H1 (cell line): Measurements from ENCODE around the gene ZNRF2. TPM values are rescaled to one million over a fixed set of nuclear protein-coding genes. Genes with fewer than 3 reads are reported as not detected.

ENCODE experiments used
- BACH1 ChIP-seq: IDR thresholded peaks from 2 replicates; pipeline ENCODE4 v1.6.1; 2012; ENCODE audit warnings: low read length, improper control_type of control experiment
- SAP30 ChIP-seq: fragments of 300-600 bp; sonication (generic); IDR thresholded peaks from 2 replicates; pipeline ENCODE4 v1.7.1; 2012; ENCODE audit warnings: low read length, moderate library complexity, mild to moderate bottlenecking, inconsistent platforms; ENCODE audit not compliant: insufficient read depth, insufficient replicate concordance
- polyA plus RNA-seq, 7 experiments: library from polyadenylated mRNA; depleted of rRNA in 3 of 7; stranded (reverse) in 5 of 7; unstranded in 2 of 7; fragments of >200 nt in 5 of 7; fragments of 200-250 nt in 2 of 7; gene quantifications; 1 replicate in 5 of 7; 2 replicates in 1 of 7; 4 replicates in 1 of 7; pipeline versions ENCODE4 v1.2.1 to v1.2.3, GENCODE V29; 2011 to 2013; ENCODE audit warnings: missing spikeins in 2 of 7, mixed read lengths in 2 of 7
- total RNA-seq: library from RNA; stranded (reverse); fragmentation: NEBNext Ultra II Directional; extraction: Animal tissue kit (Norgen Biotek cat#: 25700); gene quantifications from 2 replicates; pipeline ENCODE4 v1.2.1, GENCODE V29; 2021

The ZNRF2 gene
- total and polyA plus RNA-seq, 2 of the 8 experiments (the other 6 are each of a cell fraction or from before 2014, with no cell fraction given), result 2.9 to 16.2 TPM

GRCh38 chr7:30328381-30328780 is 44.0 kb downstream of the ZNRF2 start (continued):
- TF ChIP-seq BACH1 (no peak), SAP30 (no peak)
